ENCODE measurements around the gene FAM193A. TPM values are rescaled to one million over a fixed set of nuclear protein-coding genes. Genes with fewer than 3 reads are reported as not detected.
"Not testable (repeated sequence)": the region's sequence is repeated elsewhere in the genome, so short reads cannot be mapped to it uniquely, and the experiment has no call there.

The FAM193A gene
- total RNA-seq, 2 experiments from 2014 or later: 20.1 to 20.4 TPM

GRCh38 chr4:2733001-2733843 lies 196.8 kb downstream of the FAM193A start:
- H3K27ac Mint-ChIP-seq: no peak overlapping the region
- no peaks in the 10 kb centered on the region for H3K27me3 Mint-ChIP-seq (ENCODE audit: low read depth)
- H3K4me3 Mint-ChIP-seq: no peak overlapping the region
- DNase-seq: no peak
- H3K9me3 Mint-ChIP-seq: peaks cover 8% of the 10 kb centered on the region
- peaks cover 7% of the 10 kb centered on the region for H3K4me1 Mint-ChIP-seq (ENCODE audit: low read depth)
- intact Hi-C loops (cut with micrococcal nuclease): no loop called here
- CTCF ChIA-PET: no interaction called here
- peaks cover 16% of the 10 kb centered on the region for H3K36me3 Mint-ChIP-seq (ENCODE audit: low read depth)

DNA sequence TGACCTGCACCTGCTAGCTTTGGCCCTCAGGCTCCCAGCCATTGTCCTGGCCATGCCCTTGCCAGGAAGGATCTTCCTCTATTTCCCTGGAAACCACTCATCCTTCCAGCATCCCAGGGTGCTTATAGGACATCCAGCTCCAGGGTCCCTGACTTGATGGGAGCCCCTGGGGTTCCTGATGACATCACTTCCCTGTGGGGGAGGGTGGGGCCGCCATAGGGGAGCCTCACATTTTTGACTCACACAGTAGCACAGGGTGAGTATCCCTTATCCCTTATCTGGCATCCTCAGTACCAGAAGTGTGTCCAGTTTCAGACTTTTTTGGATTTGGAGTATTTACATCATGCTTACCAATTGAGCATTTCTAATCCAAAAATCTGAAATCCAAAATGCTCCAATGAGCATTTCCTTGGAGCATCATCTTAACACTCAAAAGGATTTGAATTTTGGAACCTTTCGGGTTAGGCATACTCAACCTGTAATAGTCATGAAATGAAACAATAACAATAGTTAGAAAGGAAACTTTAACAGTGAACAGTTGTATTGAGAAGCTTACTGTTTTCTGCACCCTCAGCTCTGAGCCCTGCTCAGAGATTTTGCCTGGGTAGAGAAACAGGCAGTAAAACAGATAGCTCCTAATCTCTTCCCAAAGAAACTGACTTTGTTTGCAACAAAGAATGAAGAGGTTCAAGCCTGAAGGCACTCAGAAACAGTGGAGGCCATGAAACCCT lies 197.6 kb downstream of the FAM193A start:
- Mint-ChIP-seq H3K9me3 (peaks cover 8% of the 10 kb centered on the region), H3K27ac (no peak overlapping the region), H3K27me3 (ENCODE audit: low read depth) (no peaks in the 10 kb centered on the region), H3K4me1 (ENCODE audit: low read depth) (peaks cover 7% of the 10 kb centered on the region), H3K4me3 (no peak overlapping the region), H3K36me3 (ENCODE audit: low read depth) (peaks cover 16% of the 10 kb centered on the region)
- intact Hi-C loops (cut with micrococcal nuclease): no loop called here
- DNase-seq: no peak
- CTCF ChIA-PET: interaction anchor here (0.8 kb wide), 1 partner anchor 222 kb away, joined by 5 read pairs; no protein-coding TSS in a partner anchor

DNA sequence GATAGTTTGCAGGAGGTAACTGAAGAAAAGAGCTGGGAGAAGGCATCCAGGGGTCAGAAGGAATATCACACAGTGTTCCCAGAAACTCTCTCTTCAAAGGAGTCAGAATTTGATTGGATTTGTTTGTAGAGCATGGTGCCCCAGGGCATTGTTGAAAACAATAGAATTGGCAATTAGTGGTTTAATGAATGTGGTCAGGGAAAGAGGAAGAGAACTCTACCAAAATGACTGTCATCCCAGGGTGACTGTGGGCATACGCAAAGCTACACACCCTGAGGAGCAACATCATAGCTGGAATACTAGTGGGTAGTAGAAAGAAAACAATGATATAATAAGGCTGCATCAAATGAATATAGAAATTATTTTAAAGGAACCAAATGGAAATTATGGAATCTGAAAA lies 198.2 kb downstream of the FAM193A start:
- H3K27ac Mint-ChIP-seq: no peak overlapping the region
- CTCF ChIA-PET: interaction anchor here (0.7 to 0.8 kb wide), 2 partner anchors 221 to 761 kb away, joined by 3 to 5 read pairs; no protein-coding TSS in a partner anchor
- H3K27me3 Mint-ChIP-seq (ENCODE audit: low read depth): no peaks in the 10 kb centered on the region
- H3K4me1 Mint-ChIP-seq (ENCODE audit: low read depth): peaks cover 7% of the 10 kb centered on the region
- H3K4me3 Mint-ChIP-seq: no peak overlapping the region
- DNase-seq: no peak
- intact Hi-C loops (cut with micrococcal nuclease): no loop called here
- peaks cover 16% of the 10 kb centered on the region for H3K36me3 Mint-ChIP-seq (ENCODE audit: low read depth)
- peaks cover 8% of the 10 kb centered on the region for H3K9me3 Mint-ChIP-seq

DNA sequence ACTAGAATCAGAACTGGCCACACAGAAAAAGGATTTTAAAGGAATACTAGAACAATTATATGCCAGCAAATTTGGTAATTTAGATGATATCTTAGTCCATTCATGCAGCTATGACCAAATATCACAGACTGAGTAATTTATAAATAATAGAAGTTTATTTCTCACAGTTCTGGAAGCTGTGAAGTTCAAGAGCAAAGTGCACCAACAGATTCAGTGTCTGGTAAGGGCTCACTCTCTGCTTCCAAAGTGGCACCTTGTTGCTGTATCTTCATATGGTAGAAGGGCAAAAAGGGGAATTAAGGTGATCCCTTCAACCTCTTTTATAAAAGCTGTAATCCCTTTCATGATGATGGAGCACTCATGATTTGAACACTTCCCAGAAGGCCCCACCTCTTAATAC lies 199.4 kb downstream of the FAM193A start:
- intact Hi-C loops (cut with micrococcal nuclease): no loop called here
- Mint-ChIP-seq H3K9me3 (peaks cover 8% of the 10 kb centered on the region), H3K36me3 (ENCODE audit: low read depth) (peaks cover 21% of the 10 kb centered on the region), H3K27me3 (ENCODE audit: low read depth) (no peaks in the 10 kb centered on the region), H3K4me3 (no peak overlapping the region), H3K4me1 (ENCODE audit: low read depth) (peaks cover 7% of the 10 kb centered on the region), H3K27ac (no peak overlapping the region)
- CTCF ChIA-PET: interaction anchor here (0.7 kb wide), 1 partner anchor 265 kb away, joined by 3 read pairs; no protein-coding TSS in a partner anchor
- no peak for DNase-seq

DNA sequence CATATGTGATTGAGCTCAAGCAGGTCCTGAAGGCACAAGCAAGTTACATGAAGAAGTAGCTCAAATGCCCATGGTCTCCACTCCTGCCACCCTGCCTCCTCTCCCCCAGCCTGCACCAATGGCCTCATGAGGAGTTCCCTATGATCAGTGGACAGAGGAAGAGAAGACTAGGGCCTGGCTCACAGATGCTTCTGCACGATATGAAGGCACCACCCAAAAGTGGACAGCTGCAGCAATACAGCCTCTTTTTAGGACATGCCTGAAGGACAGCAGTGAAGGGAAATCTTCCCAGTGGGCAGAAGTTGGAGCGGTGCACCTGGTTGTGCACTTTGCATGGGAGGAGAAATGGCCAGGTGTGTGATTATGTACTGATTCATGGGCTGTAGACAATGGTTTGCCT lies 201.8 kb downstream of the FAM193A start:
- H3K27me3 Mint-ChIP-seq (ENCODE audit: low read depth); H3K4me1 Mint-ChIP-seq (ENCODE audit: low read depth); DNase-seq; H3K4me3 Mint-ChIP-seq; intact Hi-C loops (cut with micrococcal nuclease); H3K9me3 Mint-ChIP-seq; H3K27ac Mint-ChIP-seq: not testable (repeated sequence)
- H3K36me3 Mint-ChIP-seq (ENCODE audit: low read depth): peaks cover 21% of the 10 kb centered on the region
- CTCF ChIA-PET: interaction anchor here (0.6 kb wide), 1 partner anchor 1599 kb away, joined by 3 read pairs; no protein-coding TSS in a partner anchor

GRCh38 chr4:2741626-2742025 lies 205.2 kb downstream of the FAM193A start:
- no peak for DNase-seq
- peaks cover 41% of the 10 kb centered on the region for H3K36me3 Mint-ChIP-seq (ENCODE audit: low read depth)
- H3K27me3 Mint-ChIP-seq (ENCODE audit: low read depth): no peaks in the 10 kb centered on the region
- CTCF ChIA-PET: interaction anchor here (0.7 kb wide), 1 partner anchor 120 kb away, joined by 3 read pairs; no protein-coding TSS in a partner anchor
- no peaks in the 10 kb centered on the region for H3K9me3 Mint-ChIP-seq
- intact Hi-C loops (cut with micrococcal nuclease): no loop called here
- peaks cover 27% of the 10 kb centered on the region for H3K4me1 Mint-ChIP-seq (ENCODE audit: low read depth)
- no peak overlapping the region for H3K27ac Mint-ChIP-seq
- H3K4me3 Mint-ChIP-seq: no peak overlapping the region

DNA sequence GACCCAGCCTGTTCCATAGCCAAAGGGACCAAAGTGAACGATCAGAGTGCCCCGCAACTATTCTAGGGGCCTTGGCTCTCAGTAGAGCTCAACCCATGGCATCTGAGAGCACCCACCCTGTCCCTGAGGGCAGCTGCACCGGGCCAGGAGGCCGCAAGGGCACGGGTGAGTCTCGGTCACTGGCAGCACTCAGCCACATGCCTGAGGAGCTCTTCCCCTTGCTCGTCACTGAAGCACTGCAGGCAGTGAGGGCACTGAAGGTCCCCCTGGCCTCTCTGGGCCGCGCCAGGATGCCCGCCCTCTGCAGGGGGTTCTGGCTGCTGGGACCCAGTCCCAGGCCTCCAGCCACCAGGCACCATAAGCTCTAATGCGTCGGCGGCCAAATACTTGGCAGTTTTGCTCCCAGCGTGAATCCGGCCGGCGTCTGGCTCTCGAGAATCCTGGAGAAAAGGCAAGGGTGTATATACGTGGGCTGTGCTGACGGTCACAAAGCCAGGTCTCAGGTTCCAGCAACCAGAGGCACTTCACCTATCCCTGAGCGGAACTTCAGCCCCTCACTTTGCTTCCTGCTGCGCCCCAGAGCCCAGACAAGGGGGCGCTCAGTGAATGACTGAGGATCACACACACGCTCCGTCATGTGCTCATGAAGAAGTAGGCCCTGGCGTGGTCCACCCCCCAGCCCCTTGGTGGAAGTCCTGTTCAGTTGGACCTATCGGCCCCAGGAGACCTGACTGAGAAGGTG lies 205.8 kb downstream of the FAM193A start:
- H3K27ac Mint-ChIP-seq: no peak overlapping the region
- peak; percentile 3 for DNase-seq
- H3K36me3 Mint-ChIP-seq (ENCODE audit: low read depth): peaks cover 46% of the 10 kb centered on the region
- peaks cover 33% of the 10 kb centered on the region for H3K4me1 Mint-ChIP-seq (ENCODE audit: low read depth)
- CTCF ChIA-PET: interaction anchor here (0.7 kb wide), 1 partner anchor 121 kb away, joined by 3 read pairs; no protein-coding TSS in a partner anchor
- no peaks in the 10 kb centered on the region for H3K9me3 Mint-ChIP-seq
- H3K4me3 Mint-ChIP-seq: no peak overlapping the region
- no peaks in the 10 kb centered on the region for H3K27me3 Mint-ChIP-seq (ENCODE audit: low read depth)
- intact Hi-C loops (cut with micrococcal nuclease): no loop called here

- Mint-ChIP-seq H3K4me1 (ENCODE audit: low read depth) (peaks cover 41% of the 10 kb centered on the region), H3K4me3 (no peak overlapping the region), H3K36me3 (ENCODE audit: low read depth) (peaks cover 53% of the 10 kb centered on the region), H3K27me3 (ENCODE audit: low read depth) (no peaks in the 10 kb centered on the region), H3K9me3 (no peaks in the 10 kb centered on the region), H3K27ac (peak overlapping the region; percentile 50)
- CTCF ChIA-PET: interaction anchor here (0.6 kb wide), 1 partner anchor 69 kb away, joined by 3 read pairs; no protein-coding TSS in a partner anchor
- intact Hi-C loops (cut with micrococcal nuclease): no loop called here
- DNase-seq: no peak
Measured at GRCh38 chr4:2742823-2743517, 206.5 kb downstream of the FAM193A start.

GRCh38 chr4:2743518-2744445 lies 207.3 kb downstream of the FAM193A start:
- Mint-ChIP-seq H3K27me3 (ENCODE audit: low read depth) (no peaks in the 10 kb centered on the region), H3K4me3 (no peak overlapping the region), H3K4me1 (ENCODE audit: low read depth) (peaks cover 49% of the 10 kb centered on the region), H3K36me3 (ENCODE audit: low read depth) (peaks cover 53% of the 10 kb centered on the region), H3K27ac (peak overlapping the region; percentile 90), H3K9me3 (no peaks in the 10 kb centered on the region)
- intact Hi-C loops (cut with micrococcal nuclease): no loop called here
- CTCF ChIA-PET: interaction anchor here (0.5 to 0.6 kb wide), 2 partner anchors 69 to 820 kb away, joined by 3 read pairs; no protein-coding TSS in a partner anchor
- no peak for DNase-seq

DNA sequence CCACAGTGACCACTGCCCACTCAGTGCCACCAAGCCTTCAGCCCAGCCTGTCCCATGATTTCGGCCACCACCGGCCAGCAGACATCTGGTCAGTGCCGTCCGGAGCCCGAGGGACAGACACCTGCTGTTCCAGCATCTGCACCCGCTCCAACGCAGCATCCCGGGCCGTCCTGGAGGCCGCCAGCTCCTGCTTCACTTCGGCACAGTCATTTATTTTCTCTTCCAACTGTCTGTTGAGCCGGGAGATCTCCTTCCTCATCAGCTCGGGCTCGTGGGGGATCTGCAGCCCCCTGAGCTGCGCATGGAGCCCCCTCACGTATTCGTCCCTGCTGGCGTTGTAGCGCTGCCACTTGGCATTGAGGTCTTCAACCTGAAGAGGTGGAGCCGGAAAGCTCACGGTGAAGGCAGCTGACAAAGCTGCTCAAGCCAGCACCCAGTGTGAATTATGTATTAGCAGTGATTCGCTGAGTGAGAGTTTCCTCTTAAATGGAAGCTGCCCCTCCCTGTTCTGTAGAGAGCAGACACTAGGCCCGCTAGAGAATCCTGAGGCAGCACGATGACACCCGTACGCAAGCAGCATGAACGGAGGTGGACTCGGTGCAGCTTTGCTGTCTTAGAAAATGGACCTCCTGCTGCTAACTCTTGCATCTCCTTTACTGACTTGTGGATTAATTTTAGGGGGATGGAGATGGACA lies 208.3 kb downstream of the FAM193A start:
- intact Hi-C loops (cut with micrococcal nuclease): no loop called here
- CTCF ChIA-PET: no interaction called here

More for the DNA sequence above, 208.3 kb downstream of the FAM193A start:
- DNase-seq: no peak
- H3K27ac Mint-ChIP-seq: peak overlapping the region; percentile 90
- no peaks in the 10 kb centered on the region for H3K27me3 Mint-ChIP-seq (ENCODE audit: low read depth)
- no peaks in the 10 kb centered on the region for H3K9me3 Mint-ChIP-seq
- H3K4me3 Mint-ChIP-seq: peak overlapping the region; percentile 6
- H3K36me3 Mint-ChIP-seq (ENCODE audit: low read depth): peaks cover 52% of the 10 kb centered on the region
- H3K4me1 Mint-ChIP-seq (ENCODE audit: low read depth): peaks cover 56% of the 10 kb centered on the region

Measured in activated naive CD4-positive, alpha-beta T cell treated with anti-CD3 and anti-CD28 coated beads for 36 hours (primary cell).